Endothelial cell of umbilical vein (primary cell): Measurements from ENCODE around the gene SVIL.

Source experiments
- EZH2 ChIP-seq: IDR thresholded peaks from 2 replicates; pipeline ENCODE4 v1.6.1; 2012; ENCODE audit warnings: borderline replicate concordance, low read depth, mild to moderate bottlenecking, moderate library complexity, low read length, inconsistent platforms; ENCODE audit not compliant: severe bottlenecking
- GATA2 ChIP-seq: IDR thresholded peaks from 2 replicates; pipeline ENCODE4 v1.7.0; 2011; ENCODE audit warnings: low read depth, mild to moderate bottlenecking, moderate library complexity, mixed read lengths, low read length; ENCODE audit not compliant: insufficient read length, insufficient read depth
- MAX ChIP-seq: IDR thresholded peaks from 2 replicates; pipeline ENCODE4 v1.6.1; 2011; ENCODE audit not compliant: insufficient read depth, insufficient read length
- POLR2A ChIP-seq: IDR thresholded peaks from 2 replicates; pipeline ENCODE4 v1.6.1; 2012; ENCODE audit warnings: low read depth, mild to moderate bottlenecking, control low read depth, low read length
- POLR2AphosphoS5 ChIP-seq: IDR thresholded peaks from 2 replicates; pipeline ENCODE4 v1.6.1; 2012; ENCODE audit warnings: low read depth, mild to moderate bottlenecking, control low read depth, low read length, moderate library complexity; ENCODE audit not compliant: insufficient read depth
- TF ChIP-seq, protein P1 (sequence below), 2 donors: IDR thresholded peaks; 1 replicate in 1 of 2; 2 replicates in 1 of 2; pipeline ENCODE4 v1.5.1; 2011; ENCODE audit warnings: low read length in 2 of 2, mild to moderate bottlenecking in 2 of 2, moderate library complexity in 2 of 2, control low read depth in 1 of 2, inconsistent platforms in 1 of 2, low read depth in 1 of 2; ENCODE audit not compliant: insufficient read depth in 1 of 2; ENCODE audit errors: extremely low read depth in 1 of 2

GRCh38 chr10:29539412-29539811 lies 95.4 kb downstream of the SVIL start:
- TF ChIP-seq, protein P1, sequence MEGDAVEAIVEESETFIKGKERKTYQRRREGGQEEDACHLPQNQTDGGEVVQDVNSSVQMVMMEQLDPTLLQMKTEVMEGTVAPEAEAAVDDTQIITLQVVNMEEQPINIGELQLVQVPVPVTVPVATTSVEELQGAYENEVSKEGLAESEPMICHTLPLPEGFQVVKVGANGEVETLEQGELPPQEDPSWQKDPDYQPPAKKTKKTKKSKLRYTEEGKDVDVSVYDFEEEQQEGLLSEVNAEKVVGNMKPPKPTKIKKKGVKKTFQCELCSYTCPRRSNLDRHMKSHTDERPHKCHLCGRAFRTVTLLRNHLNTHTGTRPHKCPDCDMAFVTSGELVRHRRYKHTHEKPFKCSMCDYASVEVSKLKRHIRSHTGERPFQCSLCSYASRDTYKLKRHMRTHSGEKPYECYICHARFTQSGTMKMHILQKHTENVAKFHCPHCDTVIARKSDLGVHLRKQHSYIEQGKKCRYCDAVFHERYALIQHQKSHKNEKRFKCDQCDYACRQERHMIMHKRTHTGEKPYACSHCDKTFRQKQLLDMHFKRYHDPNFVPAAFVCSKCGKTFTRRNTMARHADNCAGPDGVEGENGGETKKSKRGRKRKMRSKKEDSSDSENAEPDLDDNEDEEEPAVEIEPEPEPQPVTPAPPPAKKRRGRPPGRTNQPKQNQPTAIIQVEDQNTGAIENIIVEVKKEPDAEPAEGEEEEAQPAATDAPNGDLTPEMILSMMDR (IDR thresholded peaks at IDR 0.05; ENCODE audit: extremely low read depth in 1 of 2, insufficient read depth in 1 of 2, low read depth in 1 of 2, low read length in 2 of 2), result no peak
- TF ChIP-seq POLR2A (no peak), EZH2 (no peak), GATA2 (no peak), POLR2AphosphoS5 (no peak), MAX (no peak)
